ENCODE measurements around the gene AMZ1. TPM values are rescaled to one million over a fixed set of nuclear protein-coding genes. Genes with fewer than 3 reads are reported as not detected.

Gene AMZ1
- total and polyA plus RNA-seq, 8 donors: under 0.01 to 1.4 (median 0.45) TPM; not detected in 5

- DNase-seq: no peak
- H3K27ac ChIP-seq: no peak overlapping the region
- H3K4me1 ChIP-seq: peaks cover 32 to 72% (median 53%) of the 10 kb centered on the region in 4 donors
- H3K27me3 ChIP-seq: no peaks in the 10 kb centered on the region
- H3K36me3 ChIP-seq: peaks cover 11 to 24% (median 19%) of the 10 kb centered on the region in 4 donors
- H3K4me3 ChIP-seq: no peak overlapping the region
- WGBS, 5 donors: 69 to 78% (median 77%) methylated on average over 28 to 29 of the region's 29 CpGs
- peak in 1 of 7 experiments; percentile 11 for TF ChIP-seq CTCF (IDR thresholded peaks at IDR 0.05)
- TF ChIP-seq POLR2AphosphoS5 (IDR thresholded peaks at IDR 0.05): no peak
- intact Hi-C loops (cut with DNase I; ENCODE audit: low total_unique reads): no loop called here
- no peaks in the 10 kb centered on the region for H3K9me3 ChIP-seq
Observed at GRCh38 chr7:2643386-2644219, 44.4 kb upstream of the AMZ1 start.

DNA sequence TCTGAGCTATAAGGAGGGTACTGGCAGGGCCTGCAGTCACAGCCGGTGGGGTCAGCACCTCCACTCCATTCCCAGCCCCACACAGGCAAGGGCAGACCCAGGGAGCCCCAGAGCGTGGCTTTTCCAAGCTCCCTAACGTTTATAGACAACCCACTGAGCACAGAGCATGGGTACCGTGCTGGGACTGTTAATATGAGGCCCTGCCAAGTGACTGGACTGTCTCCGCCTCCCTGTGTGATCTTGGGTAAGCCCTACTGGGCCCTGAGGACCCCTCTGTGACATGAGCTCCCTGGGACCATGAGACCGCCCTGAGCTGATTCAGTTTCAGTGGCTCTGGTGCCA lies 43.8 kb upstream of the AMZ1 start:
- intact Hi-C loops (cut with DNase I; ENCODE audit: low total_unique reads): no loop called here
- no peak for TF ChIP-seq POLR2AphosphoS5 (IDR thresholded peaks at IDR 0.05)
- no peak for TF ChIP-seq EP300 (IDR thresholded peaks at IDR 0.05)
- TF ChIP-seq POLR2A (IDR thresholded peaks at IDR 0.05): no peak
- no peak for TF ChIP-seq CTCF (IDR thresholded peaks at IDR 0.05)
- WGBS, 5 donors: 77 to 93% (median 82%) methylated on average over 3 to 6 of the region's 6 CpGs
- DNase-seq: no peak
- Histone ChIP-seq H3K27me3 (no peaks in the 10 kb centered on the region), H3K9me3 (no peaks in the 10 kb centered on the region), H3K4me1 (peaks cover 32 to 66% (median 48%) of the 10 kb centered on the region in 4 donors), H3K4me3 (no peak overlapping the region), H3K36me3 (peaks cover 11 to 30% (median 23%) of the 10 kb centered on the region in 4 donors), H3K27ac (peak overlapping the region in 2 of 5 donors; percentile 21 to 23)

DNA sequence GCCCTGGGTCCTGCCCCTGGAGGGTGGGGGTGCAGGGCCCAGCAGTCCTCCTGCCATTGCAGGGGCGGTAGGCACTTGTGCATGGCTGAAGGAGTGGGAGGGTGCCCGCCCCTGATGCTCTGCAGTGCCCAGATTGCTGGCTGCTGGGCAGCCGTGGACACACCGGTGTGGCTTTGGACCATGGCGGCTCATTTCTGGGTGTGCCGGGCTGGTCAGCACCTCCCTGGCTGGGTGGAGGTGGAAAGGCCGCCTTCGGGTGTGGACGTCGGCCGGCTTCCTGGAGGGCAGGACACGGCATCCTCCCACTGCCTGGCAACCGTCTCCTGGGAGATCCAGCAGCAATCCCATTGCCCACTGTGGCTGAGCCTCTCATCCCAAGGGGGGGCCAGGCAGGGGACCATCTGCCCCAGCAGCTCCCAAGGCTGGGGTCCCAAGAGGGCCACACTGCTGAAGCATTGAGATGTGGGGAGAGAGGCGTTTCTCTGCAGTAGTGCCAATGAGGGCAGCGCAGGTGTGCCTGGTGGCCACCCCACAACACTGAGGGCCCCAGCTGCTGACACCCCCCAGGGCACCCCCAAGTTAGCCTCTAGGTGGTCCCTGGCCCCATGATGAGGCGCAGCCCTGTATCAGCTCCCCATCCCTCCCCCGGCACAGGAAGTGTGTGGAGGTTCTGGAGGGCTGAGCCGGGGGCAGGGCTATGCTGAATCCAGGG lies 43.3 kb upstream of the AMZ1 start:
- peak in 1 of 2 donors; percentile 52 for DNase-seq
- H3K36me3 ChIP-seq: peaks cover 11 to 35% (median 28%) of the 10 kb centered on the region in 4 donors
- TF ChIP-seq CTCF (IDR thresholded peaks at IDR 0.05) (no peak), POLR2A (IDR thresholded peaks at IDR 0.05) (no peak), EP300 (IDR thresholded peaks at IDR 0.05) (no peak), POLR2AphosphoS5 (IDR thresholded peaks at IDR 0.05) (no peak)
- H3K27me3 ChIP-seq: no peaks in the 10 kb centered on the region
- no peak overlapping the region for H3K4me3 ChIP-seq
- H3K4me1 ChIP-seq: peaks cover 32 to 61% (median 45%) of the 10 kb centered on the region in 4 donors
- H3K27ac ChIP-seq: peak overlapping the region in 2 of 5 donors; percentile 21 to 23
- no peaks in the 10 kb centered on the region for H3K9me3 ChIP-seq
- intact Hi-C loops (cut with DNase I; ENCODE audit: low total_unique reads): no loop called here
- 44 to 72% (median 61%) methylated on average over 8 to 18 of the region's 18 CpGs for WGBS, 5 donors

DNA sequence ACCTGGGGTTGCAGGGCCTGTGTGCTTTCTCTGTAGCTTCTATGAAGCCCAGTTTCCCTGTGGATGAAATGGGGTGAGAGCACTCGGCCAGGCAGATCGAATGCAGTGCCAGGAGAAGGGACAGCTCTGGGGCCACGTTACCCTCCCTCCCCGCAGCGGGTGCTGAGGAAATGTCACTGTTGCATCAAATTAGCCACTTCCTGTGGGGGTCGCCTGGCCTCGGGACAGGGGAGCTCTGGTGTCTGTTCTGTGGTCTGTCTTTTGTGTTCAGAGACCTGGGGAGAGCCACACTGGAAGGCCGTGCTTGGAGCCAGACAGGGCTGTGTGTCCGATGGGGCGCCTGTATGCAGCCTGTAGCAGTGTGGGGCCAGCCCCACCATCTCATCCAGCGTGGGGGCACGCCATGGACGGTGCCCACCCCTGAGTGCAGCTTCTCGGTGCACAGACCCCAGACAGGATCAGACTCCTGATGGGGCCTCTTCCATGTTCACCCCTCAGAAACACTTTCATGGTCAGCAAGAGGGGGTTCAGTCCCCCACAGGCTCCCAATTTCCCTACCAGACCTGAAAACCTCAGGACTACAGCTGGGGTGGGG lies 42.6 kb upstream of the AMZ1 start:
- 57 to 71% (median 64%) methylated on average over 10 to 14 of the region's 14 CpGs; no CpG with 5 or more reads in 1 of the 5 donors for WGBS, 5 donors

More for the DNA sequence above, 42.6 kb upstream of the AMZ1 start:
- DNase-seq: peak in 1 of 2 donors; percentile 64
- H3K4me1 ChIP-seq: peaks cover 29 to 54% (median 38%) of the 10 kb centered on the region in 4 donors
- TF ChIP-seq CTCF (IDR thresholded peaks at IDR 0.05): no peak
- TF ChIP-seq POLR2A (IDR thresholded peaks at IDR 0.05): no peak
- no peak for TF ChIP-seq POLR2AphosphoS5 (IDR thresholded peaks at IDR 0.05)
- TF ChIP-seq EP300 (IDR thresholded peaks at IDR 0.05): no peak
- no peak overlapping the region for H3K4me3 ChIP-seq
- peak overlapping the region in 2 of 5 donors; percentile 21 to 23 for H3K27ac ChIP-seq
- intact Hi-C loops (cut with DNase I; ENCODE audit: low total_unique reads): no loop called here
- H3K9me3 ChIP-seq: no peaks in the 10 kb centered on the region
- no peaks in the 10 kb centered on the region for H3K27me3 ChIP-seq
- peaks cover 16 to 42% (median 34%) of the 10 kb centered on the region in 4 donors for H3K36me3 ChIP-seq
